ENCODE measurements around the gene MTA2.

- TF ChIP-seq POLR2A (IDR thresholded peaks at IDR 0.05), result no peak
- TF ChIP-seq CTCF (IDR thresholded peaks at IDR 0.05), result peak in 2 of 4 experiments; percentile 27 to 34
Measured at GRCh38 chr11:62602141-62603071, 741 bp upstream of the MTA2 start.

Data from uterus (tissue), 2 donors.